HT-29 (cell line): Measurements from ENCODE around the gene SDK1. TPM values are rescaled to one million over a fixed set of nuclear protein-coding genes. Genes with fewer than 3 reads are reported as not detected.
A peak's percentile ranks its signal among the peaks of the same experiment; 100 is the strongest.

ENCODE experiments used
- DNase-seq: peaks from one replicate; pipeline ENCODE4 v3.0.0-alpha.2; 2015; ENCODE audit warnings: low spot score
- total RNA-seq: library from RNA; depleted of rRNA; stranded (reverse); fragments of >200 nt; shearing (Covaris generic); gene quantifications from 2 replicates; pipeline ENCODE4 v1.2.3, GENCODE V29; 2014

Gene SDK1
- total RNA-seq, 1 experiment from 2014 or later = not detected

GRCh38 chr7:3332308-3332707 lies 31.3 kb downstream of the SDK1 start:
- DNase-seq = no peak

DNA sequence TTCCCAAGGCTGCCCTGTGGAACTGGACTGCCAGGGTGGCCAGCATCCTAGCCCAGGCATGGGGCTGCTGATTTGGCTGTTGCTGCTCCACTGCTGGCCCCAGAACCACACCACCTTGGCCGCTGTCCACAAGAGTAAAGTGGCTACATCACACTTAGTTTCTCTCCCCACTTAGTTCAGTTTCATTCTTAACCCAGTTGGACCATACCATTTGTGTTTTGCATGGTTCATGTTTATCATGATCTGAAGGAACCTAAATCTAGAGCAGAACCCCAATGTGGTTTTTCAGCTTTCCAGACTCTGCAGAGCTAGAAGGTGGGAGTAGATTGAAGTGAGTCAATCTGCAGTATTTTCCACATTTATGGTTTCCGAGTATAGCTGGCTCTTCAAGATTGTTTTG lies 32.8 kb downstream of the SDK1 start:
- no peak for DNase-seq

- no peak for DNase-seq
These were observed 35.1 kb downstream of the SDK1 start for GRCh38 chr7:3336042-3336665.

- no peak for DNase-seq
These were observed 37.1 kb downstream of the SDK1 start for GRCh38 chr7:3338161-3338560.

DNA sequence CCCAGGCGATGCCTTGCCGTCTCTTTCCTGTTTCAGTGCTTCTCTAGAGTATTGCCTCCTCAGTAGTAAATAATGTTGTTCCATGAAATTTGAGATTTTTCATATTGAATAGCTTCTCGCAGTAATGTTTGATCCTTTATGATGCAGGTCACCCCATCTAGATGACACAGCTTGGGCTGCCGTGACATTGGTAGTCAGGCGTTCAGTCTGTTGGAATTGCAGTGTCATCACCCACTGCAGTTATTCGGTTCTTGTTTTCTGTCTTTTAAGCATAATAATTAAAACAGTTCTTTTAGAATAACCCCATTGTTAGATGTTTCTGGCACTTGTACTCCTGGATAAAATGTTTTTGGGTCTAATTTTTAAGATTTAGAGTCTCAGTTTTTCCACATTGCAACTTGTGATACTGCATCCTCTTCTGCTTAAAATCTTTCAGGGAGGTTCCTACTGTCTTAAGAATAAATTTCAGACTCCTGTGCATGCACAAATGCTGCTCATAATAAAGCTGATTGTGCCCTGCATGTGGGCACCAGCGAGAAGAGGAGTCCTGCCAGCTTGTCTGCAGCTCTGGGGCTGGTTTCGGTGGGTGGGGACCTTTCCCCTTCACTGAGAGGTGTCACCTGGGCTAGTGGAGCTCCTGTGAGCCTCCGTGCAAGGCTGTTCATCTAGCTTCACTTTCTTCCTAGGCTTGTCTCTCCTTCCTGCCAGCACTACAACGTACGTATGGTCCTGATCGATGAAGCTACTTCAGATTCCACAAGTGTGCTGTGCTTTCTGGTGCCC lies 44.8 kb downstream of the SDK1 start:
- DNase-seq = no peak

DNA sequence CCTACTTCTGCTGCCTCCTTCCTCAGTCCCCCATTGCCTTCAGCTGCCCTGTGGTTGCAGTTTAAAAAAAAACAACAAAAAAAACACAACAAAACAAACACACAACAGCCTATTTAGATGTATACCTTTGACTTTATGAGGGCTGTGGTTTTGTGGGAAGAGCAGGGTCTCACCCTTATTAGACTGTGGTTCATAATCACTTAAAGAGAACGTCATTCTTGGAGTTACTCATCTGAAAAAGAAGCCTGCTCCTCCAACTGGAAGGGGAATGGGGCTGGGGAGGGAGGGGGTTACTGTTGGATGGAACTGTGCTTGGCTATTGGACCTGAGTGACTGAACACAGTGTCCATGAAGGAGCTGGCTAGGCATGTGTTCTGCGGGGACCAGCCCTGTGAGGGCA lies 48.1 kb downstream of the SDK1 start:
- DNase-seq = no peak

DNA sequence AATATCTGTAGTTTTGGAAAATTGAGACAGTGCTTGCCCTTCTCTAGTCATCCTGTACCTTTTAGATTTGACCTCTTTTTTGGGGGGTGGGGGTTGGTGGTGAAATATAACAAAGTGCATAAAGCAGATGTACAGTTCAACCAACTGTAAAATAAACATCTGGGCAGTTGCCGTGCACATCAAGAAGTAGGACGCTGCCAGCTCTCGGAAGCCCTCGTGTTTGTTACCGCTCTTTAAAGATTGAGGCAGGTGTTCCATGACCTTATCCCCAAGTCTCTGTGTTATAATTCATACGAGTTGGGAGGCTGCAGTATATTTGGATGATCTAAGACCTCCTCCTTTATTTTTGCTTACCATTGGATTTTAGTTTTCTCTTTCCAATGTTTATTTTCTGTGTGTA lies 55.1 kb downstream of the SDK1 start:
- no peak for DNase-seq

GRCh38 chr7:3358991-3359390 lies 57.9 kb downstream of the SDK1 start:
- no peak for DNase-seq

DNA sequence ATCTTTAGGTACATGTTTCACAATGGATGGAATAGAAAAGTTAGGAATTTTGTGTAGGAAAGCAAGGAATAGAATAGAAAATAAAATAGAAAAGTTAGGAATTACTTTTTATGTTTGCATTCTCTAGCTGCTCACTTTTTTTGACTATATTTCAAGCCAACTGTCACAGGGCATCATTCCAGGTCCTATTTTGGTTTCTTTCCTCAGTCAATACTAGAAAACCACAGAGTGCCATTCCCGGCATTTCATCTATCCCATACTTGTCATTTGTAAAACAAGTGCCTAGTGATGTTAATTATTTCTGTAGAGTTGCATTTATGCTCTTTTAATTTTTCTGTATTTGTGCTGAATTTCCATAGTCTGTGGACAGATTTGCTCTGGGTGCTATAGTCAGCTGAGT lies 66.2 kb downstream of the SDK1 start:
- no peak for DNase-seq

DNA sequence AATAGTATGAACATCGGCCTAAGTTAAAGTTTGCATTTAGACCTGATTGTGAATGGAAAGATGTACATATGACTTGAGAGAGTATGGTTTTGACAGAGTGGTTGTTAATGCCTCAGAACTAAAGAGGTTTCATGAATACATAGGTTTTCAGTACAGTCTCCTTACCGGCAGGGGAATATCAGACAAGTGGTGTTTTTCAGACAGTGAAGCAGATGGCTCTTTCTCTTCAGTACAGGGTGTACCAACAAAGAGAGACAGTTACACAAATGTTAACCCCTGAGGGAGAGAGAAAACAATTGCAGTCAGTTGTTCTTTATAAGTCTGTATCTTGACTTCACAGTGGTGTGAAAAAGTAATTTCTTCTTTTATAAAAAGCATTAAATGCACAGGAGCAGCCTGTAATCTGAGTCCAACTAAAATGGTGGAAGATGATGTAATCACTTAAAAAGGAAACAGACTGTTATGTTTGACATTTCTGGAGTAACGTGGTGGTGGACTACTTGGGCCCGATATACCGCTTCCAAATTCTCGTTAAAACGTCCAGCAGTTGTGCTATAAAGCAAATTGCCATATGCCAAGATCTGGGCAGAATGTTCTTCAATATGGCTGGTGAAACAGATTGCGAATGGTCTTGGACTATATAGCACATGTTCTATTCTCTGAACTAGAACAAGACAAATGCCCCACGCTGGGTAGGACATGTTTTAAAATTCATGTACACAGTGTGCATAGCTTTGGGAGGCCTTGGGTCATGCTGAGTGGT lies 69.2 kb downstream of the SDK1 start:
- no peak for DNase-seq

GRCh38 chr7:3370921-3371320 lies 69.9 kb downstream of the SDK1 start:
- DNase-seq = no peak

- DNase-seq = no peak
These were observed 70.5 kb downstream of the SDK1 start for GRCh38 chr7:3371601-3372000.

DNA sequence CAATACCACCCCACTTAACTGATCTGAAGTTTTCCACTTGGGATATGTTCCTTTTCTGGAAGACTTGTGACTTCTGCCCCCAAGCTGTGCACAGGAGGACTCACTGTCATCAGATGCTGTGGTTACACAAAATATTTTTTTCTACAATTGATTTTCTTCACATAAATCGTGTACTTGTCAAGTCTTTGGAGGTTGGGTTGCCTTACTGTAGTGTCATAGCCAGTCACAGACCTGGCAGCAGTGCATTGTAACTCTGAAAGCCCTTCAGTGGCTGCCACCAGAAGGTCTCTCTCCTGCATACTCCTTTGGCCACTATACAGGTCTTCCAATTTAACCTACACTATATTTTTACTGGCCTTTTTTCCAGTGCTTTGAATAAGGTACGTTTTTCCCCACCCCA lies 73.2 kb downstream of the SDK1 start:
- no peak for DNase-seq

GRCh38 chr7:3378390-3379150 lies 77.5 kb downstream of the SDK1 start:
- no peak for DNase-seq

DNA sequence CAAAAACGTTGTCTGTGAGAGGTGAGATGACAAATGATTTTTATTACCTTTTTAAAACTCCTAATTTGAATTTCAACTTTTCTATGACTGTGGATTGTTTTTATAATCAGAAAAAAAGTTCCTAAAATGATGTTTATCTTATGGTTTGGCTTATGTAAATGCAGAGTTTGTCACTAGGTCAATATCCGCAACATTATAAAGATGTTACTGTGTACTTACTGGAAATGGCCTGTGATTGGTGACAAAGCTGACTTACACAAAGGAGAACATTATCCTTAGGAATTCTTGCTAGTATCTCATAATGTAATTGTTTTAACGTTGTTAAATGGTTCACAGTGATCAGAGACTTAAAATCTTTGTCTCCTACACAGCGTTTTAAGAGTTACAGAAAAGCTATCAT lies 79.0 kb downstream of the SDK1 start:
- DNase-seq = no peak

DNA sequence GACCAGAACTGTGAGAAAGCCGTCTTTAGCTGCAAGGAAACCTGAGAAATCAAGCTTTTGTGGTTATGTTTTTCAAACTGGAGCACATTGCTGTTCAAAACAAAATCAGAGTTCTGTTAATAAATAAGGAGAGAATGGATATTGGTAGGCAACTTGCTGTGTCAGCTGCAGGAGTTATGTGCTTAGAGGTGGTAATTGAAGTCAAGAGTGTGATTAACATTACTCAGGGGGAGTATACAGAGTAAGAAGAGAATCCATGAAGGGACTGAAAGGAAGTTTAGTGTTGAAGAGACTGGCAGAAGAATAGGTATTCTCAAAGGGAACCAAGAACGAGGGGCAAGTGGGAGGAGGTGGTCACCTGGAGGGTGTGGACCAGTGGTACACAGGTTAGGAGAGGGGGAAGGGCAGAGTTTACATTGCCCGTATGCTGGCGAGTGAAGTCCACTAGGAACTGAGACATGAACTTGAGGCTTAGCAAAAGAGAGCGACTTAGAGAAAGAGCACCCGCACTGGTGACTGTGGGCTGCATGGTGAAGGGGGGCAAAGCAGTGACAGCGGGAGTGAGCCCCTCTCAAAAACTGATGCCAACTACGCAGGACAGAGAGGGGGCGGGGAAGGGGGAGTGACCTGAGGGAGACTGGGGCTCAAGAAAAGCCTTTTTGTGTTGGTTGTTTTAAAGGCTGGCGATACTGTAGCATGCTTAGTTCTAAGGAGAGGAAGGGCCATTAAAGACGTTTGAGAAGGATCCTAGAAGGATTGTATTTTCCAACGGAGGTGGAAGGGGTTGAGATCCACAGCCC lies 80.0 kb downstream of the SDK1 start:
- no peak for DNase-seq

DNA sequence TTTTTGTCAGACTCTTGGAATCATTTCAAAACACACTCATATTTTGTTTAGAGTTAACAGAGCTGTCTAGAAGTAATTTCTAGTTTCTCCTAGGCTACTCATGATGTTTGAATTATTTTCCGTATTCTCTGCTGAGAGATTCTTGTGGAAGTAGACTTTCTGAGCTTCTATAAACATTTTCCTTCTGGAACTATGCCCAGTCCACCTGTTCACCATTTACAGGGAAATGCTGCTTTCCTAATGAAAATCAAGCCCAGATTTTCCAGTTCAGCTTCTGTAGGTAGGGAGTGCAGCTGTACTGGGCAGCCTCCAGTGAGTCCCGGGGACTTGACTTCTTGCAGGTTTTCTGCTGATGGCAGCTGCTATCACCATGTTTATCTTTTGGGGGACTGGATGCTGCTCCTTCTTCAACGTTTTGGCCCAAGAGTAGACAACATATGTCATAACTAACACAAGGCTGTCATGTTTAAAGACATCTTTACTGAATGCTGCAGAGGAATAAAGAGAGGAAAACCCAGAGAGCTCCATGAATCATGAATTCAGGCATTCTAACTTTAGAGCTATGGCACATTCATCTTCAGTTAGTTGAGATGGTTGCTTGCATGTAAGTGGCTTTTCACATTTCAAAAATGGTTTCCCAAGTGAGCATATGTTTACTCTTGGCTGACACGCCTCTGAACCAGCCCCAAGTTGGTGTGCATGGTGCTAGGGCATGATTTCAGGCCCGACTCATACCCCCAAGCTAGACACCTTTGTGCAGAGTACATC lies 85.6 kb downstream of the SDK1 start:
- DNase-seq = no peak

GRCh38 chr7:3393862-3394261 lies 92.8 kb downstream of the SDK1 start:
- no peak for DNase-seq

- DNase-seq = no peak
These were observed 96.3 kb downstream of the SDK1 start for GRCh38 chr7:3397324-3397723.

GRCh38 chr7:3399858-3400257 lies 98.8 kb downstream of the SDK1 start:
- peak; percentile 65 for DNase-seq
